GM23338 (cell line): ENCODE data around the gene LCOR. TPM values are rescaled to one million over a fixed set of nuclear protein-coding genes. Genes with fewer than 3 reads are reported as not detected.

ENCODE experiments used
- ATAC-seq: fragments of 200-7000 bp; cut with Tn5 transposase; 3 replicates; pipeline ENCODE4 v1.9.1; 2020
- DNase-seq: peaks from one replicate; pipeline ENCODE4 v3.0.0-alpha.2; 2015; ENCODE audit warnings: low spot score
- H2AFZ ChIP-seq: fragments of 200-600 bp; sonication (generic); 2 replicates; pipeline ENCODE4 v1.8.0; 2016; ENCODE audit warnings: antibody characterized with exemption, mild to moderate bottlenecking, moderate library complexity
- H3F3A ChIP-seq: fragments of 200-600 bp; sonication (generic); replicated peaks from 2 replicates; pipeline ENCODE4 v1.8.0; 2017; ENCODE audit warnings: antibody characterized with exemption, mixed run types, low read depth
- H3K27ac ChIP-seq: fragments of 200-600 bp; sonication (generic); 2 replicates; pipeline ENCODE4 v1.6.1; 2016; ENCODE audit warnings: low read depth
- H3K27me3 ChIP-seq: fragments of 200-600 bp; sonication (generic); 2 replicates; pipeline ENCODE4 v1.8.0; 2016; ENCODE audit warnings: mild to moderate bottlenecking, mixed run types, moderate library complexity; ENCODE audit not compliant: insufficient read depth
- H3K36me3 ChIP-seq: fragments of 200-600 bp; sonication (generic); 2 replicates; pipeline ENCODE4 v1.8.0; 2016; ENCODE audit warnings: mild to moderate bottlenecking; ENCODE audit not compliant: insufficient read depth
- H3K4me1 ChIP-seq: fragments of 200-600 bp; sonication (generic); 2 replicates; pipeline ENCODE4 v1.8.0; 2016; ENCODE audit warnings: mild to moderate bottlenecking, moderate library complexity; ENCODE audit not compliant: insufficient read depth
- H3K4me2 ChIP-seq: fragments of 200-600 bp; sonication (generic); 2 replicates; pipeline ENCODE4 v1.7.1; 2017; ENCODE audit warnings: mixed run types
- H3K4me3 ChIP-seq: fragments of 200-600 bp; sonication (generic); 2 replicates; pipeline ENCODE4 v1.6.1; 2016; ENCODE audit warnings: mixed run types
- H3K79me2 ChIP-seq: fragments of 200-600 bp; sonication (generic); replicated peaks from 2 replicates; pipeline ENCODE4 v1.8.0; 2017; ENCODE audit warnings: mild to moderate bottlenecking; ENCODE audit not compliant: insufficient read depth
- H3K9me2 ChIP-seq: fragments of 200-600 bp; sonication (generic); 2 replicates; pipeline ENCODE4 v1.8.0; 2017; ENCODE audit not compliant: insufficient read depth
- H4K20me1 ChIP-seq: fragments of 200-600 bp; sonication (generic); replicated peaks from 2 replicates; pipeline ENCODE4 v1.8.0; 2017; ENCODE audit warnings: mild to moderate bottlenecking; ENCODE audit not compliant: insufficient read depth
- H3K27ac Mint-ChIP-seq: 2 replicates; pipeline ENCODE4 v1.8.0; 2020; ENCODE audit warnings: inconsistent platforms, mild to moderate bottlenecking, moderate library complexity, mixed read lengths
- H3K27me3 Mint-ChIP-seq: 3 replicates; pipeline ENCODE4 v1.8.0; 2022; ENCODE audit warnings: low read depth, mild to moderate bottlenecking, moderate library complexity, mixed read lengths, inconsistent platforms; ENCODE audit not compliant: insufficient read depth, poor library complexity
- H3K36me3 Mint-ChIP-seq: 3 replicates; pipeline ENCODE4 v1.8.0; 2021; ENCODE audit warnings: low read depth, mild to moderate bottlenecking, inconsistent platforms, moderate library complexity, mixed read lengths
- H3K4me1 Mint-ChIP-seq: 3 replicates; pipeline ENCODE4 v1.8.0; 2020; ENCODE audit warnings: mild to moderate bottlenecking, inconsistent platforms, mixed read lengths
- H3K4me3 Mint-ChIP-seq: 3 replicates; pipeline ENCODE4 v1.8.0; 2021; ENCODE audit warnings: moderate library complexity, mild to moderate bottlenecking, inconsistent platforms, mixed read lengths
- H3K9me3 Mint-ChIP-seq: 3 replicates; pipeline ENCODE4 v1.8.0; 2020; ENCODE audit warnings: moderate library complexity, mild to moderate bottlenecking, inconsistent platforms, mixed read lengths
- CTCF ChIP-seq, 2 experiments: fragments of 200-600 bp in 1 of 2; sonication (generic) in 1 of 2; conservative IDR thresholded peaks; 2 replicates each; pipeline versions ENCODE4 v1.5.1 to v1.6.1; 2016 to 2017; ENCODE audit warnings: antibody characterized with exemption in 2 of 2, low read depth in 2 of 2, mild to moderate bottlenecking in 2 of 2, moderate library complexity in 1 of 2
- ETS1 ChIP-seq: IDR thresholded peaks from 2 replicates; pipeline ENCODE4 v1.6.1; 2016; ENCODE audit warnings: antibody characterized with exemption
- EZH2 ChIP-seq: fragments of 200-600 bp; sonication (generic); IDR thresholded peaks from one replicate; pipeline ENCODE4 v1.8.0; 2017; ENCODE audit warnings: antibody characterized with exemption, mild to moderate bottlenecking, low read depth; ENCODE audit not compliant: unreplicated experiment
- EZH2phosphoT487 ChIP-seq: fragments of 200-600 bp; sonication (generic); IDR thresholded peaks from one replicate; pipeline ENCODE4 v1.8.1; 2018; ENCODE audit warnings: antibody characterized with exemption; ENCODE audit not compliant: unreplicated experiment
- NANOG ChIP-seq: IDR thresholded peaks from 2 replicates; pipeline ENCODE4 v1.6.1; 2016; ENCODE audit warnings: antibody characterized with exemption, borderline replicate concordance
- POLR2AphosphoS5 ChIP-seq: IDR thresholded peaks from 2 replicates; pipeline ENCODE4 v1.6.1; 2016; ENCODE audit warnings: antibody characterized with exemption, low read depth
- REST ChIP-seq: IDR thresholded peaks from one replicate; pipeline ENCODE4 v1.6.1; 2018; ENCODE audit warnings: antibody characterized with exemption; ENCODE audit not compliant: unreplicated experiment
- ZNF114 ChIP-seq: fragments of 250-450 bp; sonication (Bioruptor Pico); IDR thresholded peaks from 2 replicates; pipeline ENCODE4 v1.5.0; 2020; ENCODE audit warnings: mild to moderate bottlenecking, moderate library complexity
- ZNF331 ChIP-seq: fragments of 250-450 bp; sonication (Bioruptor Pico); IDR thresholded peaks from 2 replicates; pipeline ENCODE4 v1.5.0; 2020; ENCODE audit warnings: low read depth, mild to moderate bottlenecking, moderate library complexity
- polyA plus RNA-seq: library from polyadenylated mRNA; unstranded; fragments of >200 nt; fragmentation: Nextera tagmentation; extraction: Ambion mirVana; gene quantifications from 2 replicates; pipeline ENCODE4 v1.2.1, GENCODE V29; 2016
- total RNA-seq: library from RNA; depleted of rRNA; stranded (reverse); fragments of >200 nt; shearing (Covaris generic); gene quantifications from 2 replicates; pipeline ENCODE4 v1.2.3, GENCODE V29; 2014

LCOR gene
- total and polyA plus RNA-seq, 2 experiments from 2014 or later, result 6.9 to 14.9 TPM

DNA sequence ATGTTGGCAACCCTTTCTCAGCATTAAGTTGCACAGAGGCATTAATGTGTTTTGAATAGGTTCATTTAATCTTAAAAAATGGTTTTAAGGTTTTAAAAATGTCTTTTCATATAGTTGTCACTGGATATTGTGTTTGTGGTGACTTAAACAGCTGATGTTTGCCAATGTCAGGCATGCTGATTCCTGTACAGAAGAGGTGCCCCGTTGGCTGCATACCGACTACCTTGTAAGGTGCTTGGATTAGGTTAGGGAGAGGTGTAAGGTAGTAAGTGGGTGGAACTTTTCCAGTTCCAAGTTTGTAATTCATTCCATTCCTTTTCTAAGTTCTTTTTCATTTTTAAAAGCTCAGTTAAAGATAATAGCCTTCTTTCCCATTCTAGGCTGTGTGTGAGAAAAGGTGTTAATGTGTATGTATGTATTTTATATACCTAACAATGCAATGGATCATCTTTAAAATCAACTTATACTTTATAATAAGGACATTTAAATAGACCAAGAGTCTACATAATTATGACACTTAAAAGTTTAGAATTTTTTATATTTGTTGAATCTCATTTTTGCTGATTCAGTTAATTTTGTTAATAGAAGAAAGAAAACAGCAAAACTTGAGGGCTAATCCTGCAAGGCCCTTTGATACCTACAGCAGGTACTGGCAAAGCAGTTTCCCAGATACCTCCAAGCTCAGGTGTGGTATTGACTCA is 155.2 kb downstream of the LCOR start (continued):
- TF ChIP-seq REST (no peak), ZNF114 (CRISPR knock-in tag) (no peak), ETS1 (no peak), ZNF331 (CRISPR knock-in tag) (no peak), EZH2 (no peak)

- TF ChIP-seq EZH2, result no peak
- TF ChIP-seq POLR2AphosphoS5, result no peak
- TF ChIP-seq CTCF (conservative IDR thresholded peaks at IDR 0.05; ENCODE audit: low read depth in 2 of 2), result no peak
- TF ChIP-seq ETS1, result no peak
- no peak for TF ChIP-seq EZH2phosphoT487
- no peak for TF ChIP-seq REST
- TF ChIP-seq ZNF114 (CRISPR knock-in tag), result no peak
- no peak for TF ChIP-seq NANOG
- H3K4me1 ChIP-seq, result peaks cover 11% of the 10 kb centered on the region; the same call in 1 of the 2 replicates
- H3K36me3 Mint-ChIP-seq, result no peaks in the 10 kb centered on the region
- H3F3A ChIP-seq, result no peaks in the 10 kb centered on the region; the same call in 1 of the 2 replicates
- DNase-seq (no peak), ATAC-seq (no peak)
- no peaks in the 10 kb centered on the region for H4K20me1 ChIP-seq
- H3K4me3 Mint-ChIP-seq, result no peak overlapping the region
- no peaks in the 10 kb centered on the region for H3K9me3 Mint-ChIP-seq
- H3K4me2 ChIP-seq, result no peak overlapping the region
- H3K27me3 Mint-ChIP-seq, result no peaks in the 10 kb centered on the region
- H3K27me3 ChIP-seq, result no peaks in the 10 kb centered on the region
- no peaks in the 10 kb centered on the region for H3K36me3 ChIP-seq
- H3K9me2 ChIP-seq, result peaks cover 5% of the 10 kb centered on the region; the same call in 1 of the 2 replicates
- H3K79me2 ChIP-seq, result no peaks in the 10 kb centered on the region
- H3K27ac ChIP-seq, result no peak overlapping the region
- H2AFZ ChIP-seq, result no peak overlapping the region
- peaks cover 39% of the 10 kb centered on the region for H3K4me1 Mint-ChIP-seq
- H3K4me3 ChIP-seq, result no peak overlapping the region
- H3K27ac Mint-ChIP-seq, result no peak overlapping the region
Observed at GRCh38 chr10:96987842-96988175, 155.7 kb downstream of the LCOR start.
